Mesenteric fat pad (tissue), 1 donor: ENCODE measurements around the gene SAXO1. TPM values are rescaled to one million over a fixed set of nuclear protein-coding genes. Genes with fewer than 3 reads are reported as not detected.

Experiments used
- DNase-seq: peaks from one replicate; pipeline ENCODE4 v3.0.0-alpha.2; 2020; ENCODE audit warnings: low spot score
- total RNA-seq: library from RNA; stranded (reverse); fragmentation: NEBNext Ultra II Directional; extraction: Animal tissue kit (Norgen Biotek cat#: 25700); gene quantifications from one replicate; pipeline ENCODE4 v1.2.1, GENCODE V29; 2021
- donor health status: DM: yes; HTN: yes; CAD: no.

The SAXO1 gene
- total RNA-seq, 1 donor from 2014 or later, result not detected

GRCh38 chr9:18911714-18912342 lies 121.2 kb downstream of the SAXO1 start:
- no peak for DNase-seq

DNA sequence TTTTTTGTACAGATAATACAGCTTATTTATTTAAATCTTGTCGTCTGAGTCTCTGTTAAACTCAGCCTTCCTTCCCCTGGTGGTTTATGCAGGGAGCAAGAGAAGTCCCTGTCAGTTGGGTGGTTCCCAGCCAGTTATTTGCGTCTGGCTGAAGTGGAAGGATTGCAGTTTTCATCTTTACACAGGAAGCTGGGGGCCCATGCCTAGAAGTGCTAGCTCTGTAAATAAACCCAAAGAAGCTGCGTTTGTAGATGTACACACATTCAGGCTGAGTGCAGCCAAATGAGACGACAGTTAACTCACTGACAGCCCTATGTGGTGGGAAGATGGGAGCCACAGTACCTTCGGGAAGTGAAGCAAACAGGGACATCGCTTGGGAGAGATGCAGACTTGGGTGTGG lies 122.1 kb downstream of the SAXO1 start:
- DNase-seq, result no peak

- no peak for DNase-seq
Measured at GRCh38 chr9:18910435-18910834, 122.6 kb downstream of the SAXO1 start.

DNA sequence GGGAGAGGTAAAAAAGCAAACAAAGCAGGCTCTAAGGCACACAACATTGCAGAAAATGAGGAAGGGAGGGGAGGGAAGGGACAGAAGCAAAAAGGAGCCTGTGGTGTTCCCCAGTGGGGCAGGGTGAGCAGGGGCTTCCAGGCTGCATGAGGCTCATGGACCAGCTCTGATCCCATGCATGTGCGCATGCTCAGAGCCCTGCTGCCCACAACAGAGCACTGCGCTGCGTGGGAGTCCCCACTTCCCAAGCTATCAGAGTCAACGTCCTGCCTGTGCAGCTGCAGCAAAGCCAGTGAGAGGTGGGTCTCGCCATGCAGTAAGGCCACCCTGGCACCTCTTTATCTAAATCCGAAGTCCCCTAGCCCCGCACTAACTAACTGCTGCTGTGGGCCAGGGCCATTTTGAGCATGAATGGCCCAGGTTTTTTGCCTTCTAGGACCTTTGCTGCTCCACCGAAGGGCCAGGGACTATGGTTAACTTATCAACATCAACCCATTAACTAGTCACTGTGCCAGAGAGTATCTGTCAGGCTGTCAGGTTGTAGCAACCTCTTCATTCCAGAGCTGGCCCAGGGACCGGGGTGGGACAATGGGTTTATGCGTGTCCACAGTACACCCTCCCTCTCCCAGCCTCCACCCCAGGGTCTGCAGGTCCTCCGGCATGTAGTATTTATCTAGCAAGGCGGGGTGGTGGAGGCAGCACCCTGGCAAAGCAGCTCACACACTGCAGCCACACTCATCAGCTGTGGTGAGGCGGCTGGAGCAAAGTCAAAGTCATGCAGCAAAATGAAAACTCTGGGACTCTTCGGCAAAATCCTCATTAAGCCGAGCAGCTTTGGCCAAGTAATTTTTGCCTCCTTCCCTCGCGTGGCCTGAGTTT lies 123.6 kb downstream of the SAXO1 start:
- DNase-seq, result no peak

GRCh38 chr9:18907927-18908625 lies 124.9 kb downstream of the SAXO1 start:
- DNase-seq, result no peak

- DNase-seq, result no peak
Measured at GRCh38 chr9:18906656-18907395, 126.2 kb downstream of the SAXO1 start.

DNA sequence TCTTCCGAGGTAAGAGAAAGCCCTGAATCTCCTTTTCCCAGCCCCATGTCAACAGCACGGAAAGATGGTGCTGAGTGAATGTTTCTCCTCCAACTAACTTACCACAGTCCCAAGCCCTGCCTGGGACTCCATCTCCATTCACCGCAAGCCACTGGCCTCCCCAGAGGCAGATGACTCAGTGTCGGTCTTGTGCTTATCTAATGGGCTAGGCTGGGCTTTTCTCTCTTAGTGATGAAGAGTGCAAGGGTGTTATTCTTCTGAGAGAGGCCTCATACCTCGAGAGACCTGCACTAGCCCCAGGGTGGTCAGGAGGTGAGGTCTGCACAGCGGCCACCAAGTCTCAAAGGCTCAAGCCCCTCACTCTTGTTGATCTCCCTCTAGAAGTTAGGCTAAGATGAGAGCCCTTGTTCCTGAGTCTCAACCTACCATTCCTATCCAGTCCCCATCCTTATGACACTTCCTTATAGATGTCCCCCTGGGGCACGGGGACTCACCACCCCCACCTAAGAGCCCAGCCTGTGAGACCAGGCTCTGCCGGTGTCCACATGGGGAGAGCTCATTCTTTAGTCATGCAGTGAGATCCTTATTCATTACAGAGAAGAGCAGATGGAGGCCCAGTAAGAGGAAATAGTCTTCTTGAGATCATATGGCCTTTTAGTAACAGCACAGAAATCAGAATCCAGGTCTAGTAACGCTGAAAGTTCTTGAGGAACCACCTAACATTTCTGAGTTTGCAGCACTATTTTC lies 127.0 kb downstream of the SAXO1 start:
- no peak for DNase-seq

- no peak for DNase-seq
Measured at GRCh38 chr9:18905028-18905882, 127.8 kb downstream of the SAXO1 start.

DNA sequence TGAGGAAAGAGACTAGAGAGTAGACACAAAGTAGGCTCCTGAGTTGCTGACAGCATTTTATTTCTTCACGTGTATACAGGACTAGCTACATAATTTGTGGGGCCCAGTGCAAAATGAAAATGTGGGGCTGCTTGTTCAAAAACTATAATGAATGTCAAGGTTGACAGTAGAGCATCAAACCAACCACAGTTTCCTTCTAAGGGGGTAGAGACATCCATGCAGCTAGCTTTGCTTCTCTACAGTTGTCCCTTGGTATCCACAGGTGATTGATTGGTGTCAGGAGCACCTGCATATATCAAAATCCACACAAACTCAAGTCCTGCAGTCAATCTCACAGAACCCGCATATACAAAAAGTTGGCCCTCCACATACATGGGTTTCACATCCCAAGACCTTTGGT lies 129.6 kb downstream of the SAXO1 start:
- DNase-seq, result no peak

GRCh38 chr9:18896531-18897179 lies 136.4 kb downstream of the SAXO1 start:
- no peak for DNase-seq

DNA sequence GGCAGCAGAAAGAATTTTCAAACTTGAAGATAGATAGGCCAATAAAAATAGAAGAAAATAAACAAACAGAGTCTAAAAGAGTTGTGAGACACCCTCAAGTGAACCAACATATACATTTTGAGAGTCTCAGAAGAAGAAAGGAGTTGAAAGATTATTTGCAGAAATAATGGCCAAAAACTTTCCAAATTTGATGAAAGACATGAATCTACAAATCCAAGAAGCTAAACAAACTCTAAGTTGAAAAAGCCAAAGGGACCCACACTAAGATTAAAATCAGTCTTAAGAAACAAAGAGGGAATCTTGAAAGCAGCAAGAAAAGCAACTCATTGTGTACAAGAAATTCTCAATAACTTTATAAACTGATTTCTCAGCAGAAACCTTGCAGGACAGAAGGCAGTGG lies 137.0 kb downstream of the SAXO1 start:
- DNase-seq, result no peak

DNA sequence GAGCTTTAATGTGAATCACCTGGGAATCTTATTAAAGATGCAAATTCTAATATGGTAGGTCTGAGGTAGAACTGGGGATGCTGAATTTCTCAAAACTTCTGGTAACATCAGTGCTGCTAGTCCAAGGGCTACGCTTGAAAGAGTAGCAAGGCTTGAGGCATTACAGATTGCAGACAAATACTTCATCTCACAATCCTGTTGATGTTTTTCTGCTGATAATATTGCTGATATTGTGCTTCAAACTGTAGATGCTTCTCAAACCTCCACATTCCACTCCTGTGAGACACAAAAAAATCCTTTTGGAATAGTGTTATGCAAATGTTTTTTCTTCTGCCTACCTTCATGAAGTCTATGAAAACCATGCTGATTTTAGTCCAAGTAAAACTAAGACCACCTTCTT lies 139.5 kb downstream of the SAXO1 start:
- DNase-seq, result no peak

GRCh38 chr9:18893046-18893445 lies 140.0 kb downstream of the SAXO1 start:
- DNase-seq, result no peak

DNA sequence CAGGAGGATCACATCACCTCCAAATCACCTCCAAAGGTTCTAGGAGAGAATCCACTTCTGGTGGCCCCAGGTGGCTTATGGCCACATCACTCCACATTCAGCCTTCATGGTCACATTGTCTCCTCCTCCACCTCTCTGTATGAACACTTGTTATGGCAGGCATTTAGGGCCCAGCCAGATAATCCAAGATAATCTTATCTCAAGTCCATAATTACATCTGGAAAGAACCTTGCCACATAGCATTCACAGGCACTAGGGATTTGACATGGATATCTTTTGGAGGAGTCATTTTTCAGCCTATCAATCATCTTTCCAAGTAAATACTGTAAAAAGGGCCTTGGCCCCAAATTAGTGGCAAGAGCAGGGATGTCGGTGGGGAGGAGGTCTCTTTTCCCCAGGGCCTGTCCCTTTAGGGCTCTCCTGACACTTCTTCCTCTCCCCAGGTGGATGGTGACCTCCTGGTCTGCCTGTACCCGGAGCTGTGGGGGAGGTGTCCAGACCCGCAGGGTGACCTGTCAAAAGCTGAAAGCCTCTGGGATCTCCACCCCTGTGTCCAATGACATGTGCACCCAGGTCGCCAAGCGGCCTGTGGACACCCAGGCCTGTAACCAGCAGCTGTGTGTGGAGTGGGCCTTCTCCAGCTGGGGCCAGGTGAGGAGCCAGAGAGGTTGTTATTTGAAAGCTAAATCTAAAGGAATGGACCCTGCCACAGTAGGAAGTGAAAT lies 140.9 kb downstream of the SAXO1 start:
- DNase-seq, result no peak

DNA sequence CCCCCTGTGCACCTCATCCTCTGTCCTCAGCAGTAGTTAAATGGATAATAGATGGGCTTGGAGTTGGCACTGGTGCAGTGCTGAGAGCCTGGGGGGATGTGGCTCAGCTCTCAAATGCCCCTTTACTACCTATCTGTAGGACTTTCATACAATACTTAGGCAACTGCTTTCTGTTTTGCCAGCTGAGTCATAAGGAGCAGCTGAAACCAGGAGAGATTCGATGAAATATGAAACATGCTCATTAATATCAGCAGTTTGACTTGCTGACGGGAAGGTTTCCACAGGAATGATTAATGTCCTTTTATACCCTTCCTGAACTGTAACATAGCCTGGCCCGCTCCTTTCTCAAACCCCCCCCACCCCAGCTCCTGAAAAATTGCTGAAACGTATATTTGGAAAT lies 142.6 kb downstream of the SAXO1 start:
- no peak for DNase-seq

DNA sequence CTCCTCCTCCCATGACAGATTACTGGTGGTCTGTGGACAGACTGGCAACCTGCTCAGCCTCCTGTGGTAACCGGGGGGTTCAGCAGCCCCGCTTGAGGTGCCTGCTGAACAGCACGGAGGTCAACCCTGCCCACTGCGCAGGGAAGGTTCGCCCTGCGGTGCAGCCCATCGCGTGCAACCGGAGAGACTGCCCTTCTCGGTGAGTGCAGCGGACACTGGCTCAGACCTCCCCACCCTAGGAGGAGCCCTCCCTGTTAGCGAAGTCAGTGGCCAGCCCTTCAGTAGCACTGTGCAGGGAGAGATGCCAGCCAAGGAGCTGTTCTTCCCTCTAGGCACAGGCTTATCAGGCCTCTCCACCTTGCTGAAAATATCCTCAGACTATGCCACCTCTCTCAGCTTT lies 143.5 kb downstream of the SAXO1 start:
- DNase-seq, result no peak

DNA sequence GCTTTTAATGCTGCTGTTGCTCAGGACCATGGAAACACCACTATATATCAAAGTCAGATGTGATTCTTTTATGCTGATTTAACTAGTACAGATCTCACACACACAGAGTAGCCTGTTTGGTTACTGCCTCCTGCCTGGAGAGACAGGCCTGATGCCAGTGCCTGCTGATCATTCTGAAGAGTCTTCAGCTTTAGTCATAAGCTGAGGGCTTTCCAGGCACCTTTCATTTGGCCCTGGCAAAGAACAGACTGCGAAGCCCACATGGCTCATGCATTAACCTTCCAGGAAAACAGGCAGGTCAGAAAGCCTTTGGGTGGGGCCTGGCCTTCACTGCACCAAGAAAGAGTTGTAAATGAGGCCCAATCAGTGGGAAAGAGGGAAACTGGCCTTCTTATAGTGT lies 144.7 kb downstream of the SAXO1 start:
- no peak for DNase-seq

GRCh38 chr9:18887546-18887945 lies 145.5 kb downstream of the SAXO1 start:
- no peak for DNase-seq

DNA sequence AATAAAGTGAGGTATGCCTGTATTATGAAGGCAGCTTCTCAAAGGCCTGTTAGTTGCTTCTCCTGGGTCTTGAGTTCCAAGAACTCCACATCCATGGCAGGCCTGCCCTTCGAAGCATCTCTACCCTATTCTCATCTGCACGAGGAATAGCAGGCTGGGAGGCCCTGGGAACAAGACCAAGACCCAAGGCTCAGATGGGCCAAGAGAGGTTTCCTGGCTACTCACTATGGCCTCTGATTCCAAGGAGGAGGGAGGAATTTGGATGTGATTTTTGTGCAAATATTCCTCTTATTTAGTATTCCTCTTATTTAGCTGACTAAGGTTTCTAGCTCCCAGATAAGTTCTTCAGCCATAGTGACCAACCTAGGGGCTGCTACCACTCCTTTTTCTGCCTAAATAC lies 151.3 kb downstream of the SAXO1 start:
- no peak for DNase-seq
